ENCODE results near the gene COQ5. TPM values are rescaled to one million over a fixed set of nuclear protein-coding genes. Genes with fewer than 3 reads are reported as not detected.
"Not testable (repeated sequence)": the region's sequence is repeated elsewhere in the genome, so short reads cannot be mapped to it uniquely, and the experiment has no call there.

The COQ5 gene
- total RNA-seq, 1 donor from 2014 or later = 32.0 TPM

DNA sequence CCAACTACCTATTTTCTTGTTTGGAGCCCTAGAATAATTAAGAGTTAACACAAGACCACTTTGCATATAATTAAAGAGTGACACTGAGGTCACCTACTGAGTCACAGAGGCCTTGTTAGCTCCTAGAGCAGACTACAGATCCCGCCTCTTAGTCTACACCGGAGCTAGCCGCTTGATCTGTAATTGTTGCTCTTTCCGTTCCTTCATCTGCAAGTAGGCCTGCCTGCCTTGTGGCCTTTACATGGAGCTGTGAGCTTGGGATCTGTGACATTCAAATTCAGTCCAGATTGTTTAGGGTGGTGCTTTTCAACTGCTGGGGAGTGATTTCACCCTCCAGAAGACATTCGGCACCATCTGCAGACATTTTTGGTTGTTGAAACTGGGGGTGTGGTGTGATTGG lies 38.6 kb downstream of the COQ5 start:
- H3K27me3 Mint-ChIP-seq (ENCODE audit: unreplicated experiment) = peaks cover 11% of the 10 kb centered on the region
- H3K27ac Mint-ChIP-seq (ENCODE audit: unreplicated experiment) = no peak overlapping the region
- no peak overlapping the region for H3K4me3 Mint-ChIP-seq (ENCODE audit: unreplicated experiment)
- TF ChIP-seq, protein P1, sequence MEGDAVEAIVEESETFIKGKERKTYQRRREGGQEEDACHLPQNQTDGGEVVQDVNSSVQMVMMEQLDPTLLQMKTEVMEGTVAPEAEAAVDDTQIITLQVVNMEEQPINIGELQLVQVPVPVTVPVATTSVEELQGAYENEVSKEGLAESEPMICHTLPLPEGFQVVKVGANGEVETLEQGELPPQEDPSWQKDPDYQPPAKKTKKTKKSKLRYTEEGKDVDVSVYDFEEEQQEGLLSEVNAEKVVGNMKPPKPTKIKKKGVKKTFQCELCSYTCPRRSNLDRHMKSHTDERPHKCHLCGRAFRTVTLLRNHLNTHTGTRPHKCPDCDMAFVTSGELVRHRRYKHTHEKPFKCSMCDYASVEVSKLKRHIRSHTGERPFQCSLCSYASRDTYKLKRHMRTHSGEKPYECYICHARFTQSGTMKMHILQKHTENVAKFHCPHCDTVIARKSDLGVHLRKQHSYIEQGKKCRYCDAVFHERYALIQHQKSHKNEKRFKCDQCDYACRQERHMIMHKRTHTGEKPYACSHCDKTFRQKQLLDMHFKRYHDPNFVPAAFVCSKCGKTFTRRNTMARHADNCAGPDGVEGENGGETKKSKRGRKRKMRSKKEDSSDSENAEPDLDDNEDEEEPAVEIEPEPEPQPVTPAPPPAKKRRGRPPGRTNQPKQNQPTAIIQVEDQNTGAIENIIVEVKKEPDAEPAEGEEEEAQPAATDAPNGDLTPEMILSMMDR (IDR thresholded peaks at IDR 0.05; ENCODE audit: partially characterized antibody, unreplicated experiment) = no peak
- H3K9me3 Mint-ChIP-seq (ENCODE audit: unreplicated experiment) = peaks cover 9% of the 10 kb centered on the region
- H3K36me3 Mint-ChIP-seq (ENCODE audit: unreplicated experiment) = peaks cover 5% of the 10 kb centered on the region
- H3K4me1 Mint-ChIP-seq (ENCODE audit: low read depth, unreplicated experiment) = peaks cover 3% of the 10 kb centered on the region
- no peak for DNase-seq

DNA sequence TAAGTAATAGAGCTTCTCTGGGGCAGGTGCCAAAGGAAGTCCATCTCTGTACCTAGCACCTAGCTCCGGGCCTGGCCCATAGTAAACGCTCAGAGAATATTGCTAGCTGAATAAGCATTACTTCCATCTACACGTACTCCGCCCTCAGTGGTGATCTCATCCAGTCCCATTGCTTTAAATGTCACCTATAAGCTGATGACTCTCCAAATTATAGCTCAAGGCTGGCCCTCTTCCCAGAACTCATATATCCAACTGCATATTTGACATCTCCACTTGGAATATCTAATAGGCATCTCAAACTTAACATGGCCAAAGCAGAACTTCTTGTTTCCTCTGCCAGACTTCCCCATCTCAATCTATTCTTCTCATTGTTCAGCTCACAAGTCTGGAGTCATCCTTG lies 39.9 kb downstream of the COQ5 start:
- Mint-ChIP-seq H3K9me3 (ENCODE audit: unreplicated experiment) (peaks cover 5% of the 10 kb centered on the region), H3K27me3 (ENCODE audit: unreplicated experiment) (peaks cover 8% of the 10 kb centered on the region), H3K36me3 (ENCODE audit: unreplicated experiment) (peaks cover 5% of the 10 kb centered on the region), H3K4me1 (ENCODE audit: low read depth, unreplicated experiment) (no peaks in the 10 kb centered on the region), H3K4me3 (ENCODE audit: unreplicated experiment) (no peak overlapping the region), H3K27ac (ENCODE audit: unreplicated experiment) (no peak overlapping the region)
- no peak for DNase-seq
- TF ChIP-seq, protein P1 (IDR thresholded peaks at IDR 0.05; ENCODE audit: partially characterized antibody, unreplicated experiment) = no peak

DNA sequence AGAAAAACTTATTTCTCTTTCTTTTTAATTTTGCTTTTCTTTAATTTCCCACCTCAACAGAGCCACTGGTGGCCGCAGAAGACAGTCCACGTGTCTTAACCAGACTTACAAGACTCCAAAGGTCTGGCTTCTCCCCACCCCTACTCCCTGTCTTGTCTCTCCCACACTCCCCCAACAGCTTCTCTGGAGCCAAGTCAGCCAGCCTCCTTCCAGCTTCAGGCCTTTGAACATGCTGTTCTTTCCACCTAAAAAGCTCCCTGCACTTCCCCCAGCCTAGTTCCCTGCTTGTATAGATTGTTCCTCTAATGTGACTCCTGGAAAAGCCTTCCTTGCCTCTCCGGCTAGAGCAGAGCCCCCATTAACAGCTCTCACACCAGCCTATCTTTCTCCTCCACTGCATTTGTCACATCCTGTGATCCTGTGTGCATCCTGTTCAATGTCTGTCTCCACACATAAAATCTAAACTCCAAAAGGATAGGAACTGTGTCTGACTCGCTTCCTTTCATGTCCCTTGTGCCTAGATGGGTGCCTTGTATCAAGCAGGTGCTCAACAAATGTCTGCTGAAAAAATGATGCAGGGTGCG lies 40.8 kb downstream of the COQ5 start:
- H3K4me1 Mint-ChIP-seq (ENCODE audit: low read depth, unreplicated experiment) = no peaks in the 10 kb centered on the region
- DNase-seq = no peak
- TF ChIP-seq, protein P1 (IDR thresholded peaks at IDR 0.05; ENCODE audit: partially characterized antibody, unreplicated experiment) = no peak
- H3K36me3 Mint-ChIP-seq (ENCODE audit: unreplicated experiment) = peaks cover 5% of the 10 kb centered on the region
- peaks cover 5% of the 10 kb centered on the region for H3K9me3 Mint-ChIP-seq (ENCODE audit: unreplicated experiment)
- H3K27ac Mint-ChIP-seq (ENCODE audit: unreplicated experiment) = no peak overlapping the region
- no peak overlapping the region for H3K4me3 Mint-ChIP-seq (ENCODE audit: unreplicated experiment)
- H3K27me3 Mint-ChIP-seq (ENCODE audit: unreplicated experiment) = peaks cover 8% of the 10 kb centered on the region

DNA sequence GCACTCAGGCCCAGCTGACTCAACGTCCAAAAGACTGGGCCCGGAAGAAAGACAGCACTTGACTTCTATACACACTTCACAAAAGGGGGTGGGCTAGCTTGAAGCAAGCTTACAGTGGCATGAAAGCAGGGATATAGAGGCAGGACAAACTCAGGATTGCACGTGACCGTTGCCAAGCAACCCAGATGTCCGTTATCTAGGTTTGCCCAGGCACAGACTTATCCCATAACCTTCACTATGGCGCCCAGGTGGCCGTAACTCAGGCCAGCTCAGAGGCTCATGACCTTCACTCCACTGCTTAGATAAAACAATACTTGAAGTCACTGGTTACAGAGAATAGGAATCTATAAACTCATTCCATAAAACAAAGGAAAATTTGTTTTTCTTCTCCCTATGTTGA lies 41.4 kb downstream of the COQ5 start:
- H3K4me1 Mint-ChIP-seq (ENCODE audit: low read depth, unreplicated experiment); H3K27me3 Mint-ChIP-seq (ENCODE audit: unreplicated experiment); H3K4me3 Mint-ChIP-seq (ENCODE audit: unreplicated experiment); DNase-seq; H3K27ac Mint-ChIP-seq (ENCODE audit: unreplicated experiment); H3K36me3 Mint-ChIP-seq (ENCODE audit: unreplicated experiment); H3K9me3 Mint-ChIP-seq (ENCODE audit: unreplicated experiment): not testable (repeated sequence)

DNA sequence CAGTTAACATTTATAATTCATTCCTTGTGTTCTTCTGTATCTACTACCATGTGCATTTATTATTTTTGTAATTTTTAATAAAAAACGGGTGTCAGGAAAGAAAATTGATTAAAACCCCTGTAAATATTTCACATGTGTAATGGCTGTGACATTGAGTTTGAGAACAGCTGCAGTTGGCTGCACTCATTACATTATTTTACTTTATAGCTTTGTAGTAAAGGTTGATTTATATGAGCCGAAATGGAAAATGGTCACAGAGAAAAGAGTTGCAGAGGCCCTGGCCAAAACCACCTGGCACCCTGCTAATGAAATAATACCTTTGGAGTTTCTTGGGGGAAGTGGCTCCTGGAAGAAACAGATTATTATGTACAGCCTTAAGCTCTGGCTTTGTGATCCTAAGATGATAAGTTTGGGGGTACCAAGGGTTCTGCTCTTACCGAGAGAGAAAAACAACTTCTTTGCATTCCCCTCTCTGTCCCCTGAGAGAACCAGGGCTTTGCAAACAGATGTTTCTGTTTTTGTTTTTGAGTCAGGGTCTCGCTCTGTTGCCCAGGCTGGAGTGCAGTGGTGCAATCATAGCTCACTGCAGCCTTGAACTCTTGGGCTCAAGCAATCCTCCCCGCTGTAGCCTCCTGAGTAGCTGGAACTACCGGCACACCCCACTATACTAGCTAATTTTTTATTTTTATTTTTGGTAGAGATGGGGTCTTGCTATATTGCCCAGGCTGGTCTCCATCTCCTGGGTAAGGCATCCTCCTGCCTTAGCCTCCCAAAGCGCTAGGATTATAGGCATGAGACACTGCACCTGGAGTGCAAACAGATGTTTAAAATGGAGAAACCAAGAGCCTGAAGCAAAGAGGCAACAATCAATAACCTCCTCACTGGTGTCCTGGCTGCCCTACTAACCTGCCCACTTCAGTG lies 42.7 kb downstream of the COQ5 start:
- Mint-ChIP-seq H3K4me1 (ENCODE audit: low read depth, unreplicated experiment) (no peaks in the 10 kb centered on the region), H3K36me3 (ENCODE audit: unreplicated experiment) (peaks cover 5% of the 10 kb centered on the region), H3K4me3 (ENCODE audit: unreplicated experiment) (no peak overlapping the region), H3K27ac (ENCODE audit: unreplicated experiment) (no peak overlapping the region), H3K27me3 (ENCODE audit: unreplicated experiment) (peaks cover 7% of the 10 kb centered on the region), H3K9me3 (ENCODE audit: unreplicated experiment) (peaks cover 5% of the 10 kb centered on the region)
- TF ChIP-seq, protein P1 (IDR thresholded peaks at IDR 0.05; ENCODE audit: partially characterized antibody, unreplicated experiment) = no peak
- DNase-seq = no peak

Data from glutamatergic neuron (in vitro differentiated cells).